Measurements from ENCODE around the gene ARHGEF2.

- no peak for TF ChIP-seq POLR2A (IDR thresholded peaks at IDR 0.05; ENCODE audit: low read length)
- TF ChIP-seq GATA1 (IDR thresholded peaks at IDR 0.05; ENCODE audit: low read depth, low read length): no peak
Observed at GRCh38 chr1:156021954-156022353, 43.6 kb upstream of the ARHGEF2 start.
